Osteoblast (primary cell): ENCODE measurements around the gene RNF144A. TPM values are rescaled to one million over a fixed set of nuclear protein-coding genes. Genes with fewer than 3 reads are reported as not detected.

Source experiments
- DNase-seq: peaks from one replicate; pipeline ENCODE4 v3.0.0; 2011; ENCODE audit warnings: low spot score, mixed read lengths; ENCODE audit not compliant: insufficient read length; ENCODE audit errors: missing footprints
- H2AFZ ChIP-seq: 2 replicates; pipeline ENCODE4 v1.6.0; 2011; ENCODE audit warnings: mild to moderate bottlenecking, low read length
- H3K27ac ChIP-seq: 2 replicates; pipeline ENCODE4 v1.5.1; 2011; ENCODE audit warnings: mild to moderate bottlenecking, low read depth, low read length, moderate library complexity
- H3K27me3 ChIP-seq: 2 replicates; pipeline ENCODE4 v1.6.0; 2012; ENCODE audit warnings: mild to moderate bottlenecking, control low read depth, inconsistent platforms, low read length, moderate library complexity; ENCODE audit not compliant: insufficient read depth
- H3K36me3 ChIP-seq: 2 replicates; pipeline ENCODE4 v1.5.1; 2011; ENCODE audit warnings: mild to moderate bottlenecking, low read length, control low read depth, moderate library complexity; ENCODE audit not compliant: insufficient read depth
- H3K4me1 ChIP-seq: 2 replicates; pipeline ENCODE4 v1.5.1; 2011; ENCODE audit warnings: mild to moderate bottlenecking, low read length, control low read depth, moderate library complexity; ENCODE audit not compliant: insufficient read depth
- H3K4me2 ChIP-seq: 2 replicates; pipeline ENCODE4 v1.6.0; 2011; ENCODE audit warnings: mild to moderate bottlenecking, low read length; ENCODE audit not compliant: insufficient read depth
- H3K4me3 ChIP-seq: fragments of 200-600 bp; sonication (generic); 3 replicates; pipeline ENCODE4 v1.5.1; 2012; ENCODE audit warnings: mild to moderate bottlenecking, low read length, inconsistent platforms; ENCODE audit not compliant: insufficient read depth
- H3K79me2 ChIP-seq: 2 replicates; pipeline ENCODE4 v1.6.0; 2012; ENCODE audit warnings: mild to moderate bottlenecking, low read length, control low read depth, inconsistent platforms; ENCODE audit not compliant: insufficient read depth
- H3K9me3 ChIP-seq: 2 replicates; pipeline ENCODE4 v1.5.1; 2011; ENCODE audit warnings: low read depth, low read length, control low read depth
- H4K20me1 ChIP-seq: 2 replicates; pipeline ENCODE4 v1.6.0; 2012; ENCODE audit warnings: mild to moderate bottlenecking, low read length, control low read depth; ENCODE audit not compliant: insufficient read depth
- total RNA-seq: library from RNA; depleted of rRNA; stranded (reverse); fragments of >200 nt; gene quantifications from 2 replicates; pipeline ENCODE4 v1.2.3, GENCODE V29; 2012
- TF ChIP-seq, protein P1 (sequence below): IDR thresholded peaks from 2 replicates; pipeline ENCODE4 v1.5.1; 2011; ENCODE audit warnings: mild to moderate bottlenecking, low read depth, low read length, moderate library complexity; ENCODE audit errors: extremely low read depth

The RNF144A gene
- total RNA-seq, 1 donor: 15.9 TPM

DNA sequence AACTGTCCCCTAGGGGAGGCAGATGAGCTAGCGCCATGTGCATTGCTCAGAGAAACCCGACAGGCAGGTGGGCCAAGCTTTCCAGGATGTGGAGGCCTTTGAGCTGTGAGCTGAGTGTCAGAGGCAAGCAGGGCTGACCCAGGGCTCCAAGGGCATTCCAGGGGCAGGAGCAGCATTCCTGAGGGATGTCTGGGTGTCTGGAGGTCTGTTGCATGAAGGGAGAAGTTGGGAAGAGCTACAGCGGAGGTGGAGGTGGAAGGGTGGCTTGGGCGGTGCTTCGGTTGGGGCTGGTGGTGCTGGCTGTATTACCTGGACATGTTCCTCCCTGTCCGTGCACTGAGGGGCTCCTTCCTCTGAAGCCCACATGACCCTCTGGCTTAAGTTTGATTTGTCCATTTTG, 102.8 kb downstream of the RNF144A start:
- no peaks in the 10 kb centered on the region for H4K20me1 ChIP-seq
- no peaks in the 10 kb centered on the region for H3K27me3 ChIP-seq
- no peak overlapping the region for H3K27ac ChIP-seq
- no peaks in the 10 kb centered on the region for H3K4me1 ChIP-seq
- no peaks in the 10 kb centered on the region for H3K79me2 ChIP-seq
- no peaks in the 10 kb centered on the region for H3K36me3 ChIP-seq
- TF ChIP-seq, protein P1, sequence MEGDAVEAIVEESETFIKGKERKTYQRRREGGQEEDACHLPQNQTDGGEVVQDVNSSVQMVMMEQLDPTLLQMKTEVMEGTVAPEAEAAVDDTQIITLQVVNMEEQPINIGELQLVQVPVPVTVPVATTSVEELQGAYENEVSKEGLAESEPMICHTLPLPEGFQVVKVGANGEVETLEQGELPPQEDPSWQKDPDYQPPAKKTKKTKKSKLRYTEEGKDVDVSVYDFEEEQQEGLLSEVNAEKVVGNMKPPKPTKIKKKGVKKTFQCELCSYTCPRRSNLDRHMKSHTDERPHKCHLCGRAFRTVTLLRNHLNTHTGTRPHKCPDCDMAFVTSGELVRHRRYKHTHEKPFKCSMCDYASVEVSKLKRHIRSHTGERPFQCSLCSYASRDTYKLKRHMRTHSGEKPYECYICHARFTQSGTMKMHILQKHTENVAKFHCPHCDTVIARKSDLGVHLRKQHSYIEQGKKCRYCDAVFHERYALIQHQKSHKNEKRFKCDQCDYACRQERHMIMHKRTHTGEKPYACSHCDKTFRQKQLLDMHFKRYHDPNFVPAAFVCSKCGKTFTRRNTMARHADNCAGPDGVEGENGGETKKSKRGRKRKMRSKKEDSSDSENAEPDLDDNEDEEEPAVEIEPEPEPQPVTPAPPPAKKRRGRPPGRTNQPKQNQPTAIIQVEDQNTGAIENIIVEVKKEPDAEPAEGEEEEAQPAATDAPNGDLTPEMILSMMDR: no peak
- no peak overlapping the region for H3K4me2 ChIP-seq
- no peaks in the 10 kb centered on the region for H3K9me3 ChIP-seq
- H3K4me3 ChIP-seq: no peak overlapping the region
- no peak for DNase-seq
- no peak overlapping the region for H2AFZ ChIP-seq

DNA sequence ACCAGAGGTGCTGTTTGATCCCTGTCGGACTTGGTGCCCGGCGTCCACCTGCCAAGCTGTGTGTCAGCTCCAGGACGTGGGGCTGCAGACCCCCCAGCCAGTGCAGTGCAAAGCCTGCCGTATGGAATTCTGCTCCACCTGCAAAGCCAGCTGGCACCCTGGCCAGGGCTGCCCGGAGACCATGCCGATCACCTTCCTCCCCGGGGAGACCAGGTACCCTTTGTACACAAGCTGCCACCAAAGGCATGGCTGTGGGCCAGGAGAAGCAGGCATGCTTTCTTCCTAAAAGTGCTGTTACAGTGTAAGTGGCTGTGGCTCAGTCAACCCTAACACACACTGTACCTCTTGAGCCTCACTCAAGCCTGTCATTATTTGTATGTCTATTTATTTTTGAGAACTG, 103.3 kb downstream of the RNF144A start:
- TF ChIP-seq, protein P1: no peak
- Histone ChIP-seq H3K79me2 (no peaks in the 10 kb centered on the region), H2AFZ (no peak overlapping the region), H4K20me1 (no peaks in the 10 kb centered on the region), H3K27ac (no peak overlapping the region), H3K36me3 (no peaks in the 10 kb centered on the region), H3K4me1 (no peaks in the 10 kb centered on the region), H3K4me3 (no peak overlapping the region), H3K27me3 (no peaks in the 10 kb centered on the region), H3K9me3 (no peaks in the 10 kb centered on the region), H3K4me2 (no peak overlapping the region)
- DNase-seq: no peak

DNA sequence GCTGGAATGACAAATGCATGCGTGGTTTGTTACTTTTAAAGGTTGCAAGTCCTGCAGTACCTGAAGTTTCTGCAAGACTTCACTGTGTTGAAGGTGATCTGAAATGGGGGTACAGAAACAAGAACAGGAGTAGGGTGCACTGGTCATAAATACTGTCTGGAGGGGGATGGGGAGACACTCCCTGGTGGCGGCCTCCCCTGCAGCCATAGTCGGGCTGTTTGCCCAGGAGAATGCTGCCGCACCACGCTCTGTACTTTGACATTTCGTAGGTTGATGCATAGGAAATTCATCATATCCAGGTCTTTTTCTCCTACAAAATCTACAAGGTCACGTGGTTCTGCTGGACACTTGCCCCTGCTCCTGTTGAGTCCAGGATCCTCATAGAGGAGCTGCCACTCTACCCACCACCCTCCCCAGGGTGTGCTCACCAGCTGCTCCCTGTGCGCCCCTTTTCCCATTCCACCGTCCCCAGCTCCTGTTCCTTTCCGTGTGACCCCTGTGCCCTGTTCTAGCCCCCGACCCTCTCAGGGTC, 103.8 kb downstream of the RNF144A start:
- H3K36me3 ChIP-seq: no peaks in the 10 kb centered on the region
- H4K20me1 ChIP-seq: no peaks in the 10 kb centered on the region
- H3K4me3 ChIP-seq: no peak overlapping the region
- no peaks in the 10 kb centered on the region for H3K9me3 ChIP-seq
- H3K79me2 ChIP-seq: no peaks in the 10 kb centered on the region
- no peaks in the 10 kb centered on the region for H3K27me3 ChIP-seq
- TF ChIP-seq, protein P1: no peak
- H3K4me1 ChIP-seq: no peaks in the 10 kb centered on the region
- no peak for DNase-seq
- no peak overlapping the region for H2AFZ ChIP-seq
- H3K4me2 ChIP-seq: no peak overlapping the region
- no peak overlapping the region for H3K27ac ChIP-seq

DNA sequence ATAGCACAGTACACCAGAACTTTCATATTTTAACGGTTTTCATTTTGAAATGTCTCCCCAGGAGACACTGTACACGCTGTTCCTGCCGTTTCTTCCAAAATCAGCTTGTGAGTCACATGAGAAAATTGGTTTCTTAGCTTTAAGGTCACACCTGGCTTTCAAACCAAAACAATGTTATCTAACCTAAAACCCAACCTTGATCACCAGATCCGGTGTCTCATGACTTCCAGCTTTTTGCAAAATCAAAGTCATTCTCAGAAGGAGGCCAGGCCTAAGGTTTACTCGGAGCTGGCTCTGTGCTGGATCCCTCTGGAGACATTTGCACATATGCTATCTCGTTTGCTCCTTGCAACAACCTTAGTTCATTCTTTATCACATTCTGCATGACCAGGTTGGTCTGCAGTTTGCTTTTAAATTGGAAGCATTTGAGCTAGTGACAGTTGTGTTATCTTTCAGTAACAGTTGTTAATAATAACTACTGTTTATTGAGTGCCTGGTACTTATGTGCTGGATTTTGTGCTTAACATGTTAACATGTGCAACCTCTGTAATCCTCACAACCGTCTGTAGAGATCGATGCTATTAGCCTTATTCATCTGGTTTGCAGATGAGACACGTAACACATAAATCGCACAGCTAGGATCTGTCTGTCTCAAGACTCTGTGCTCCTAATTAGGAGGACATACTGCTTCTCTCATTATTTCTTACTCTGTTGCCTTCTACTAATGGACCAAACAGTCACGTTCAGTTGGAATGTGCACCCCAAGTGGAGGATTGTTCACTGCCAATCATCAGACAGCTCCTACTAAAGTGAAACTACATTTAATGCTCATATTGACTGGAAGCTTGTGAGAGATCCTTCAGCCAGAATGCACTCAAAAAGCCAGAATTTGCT, 105.5 kb downstream of the RNF144A start:
- Histone ChIP-seq H4K20me1 (no peaks in the 10 kb centered on the region), H3K27ac (no peak overlapping the region)
- TF ChIP-seq, protein P1: no peak

More for the DNA sequence above, 105.5 kb downstream of the RNF144A start:
- no peaks in the 10 kb centered on the region for H3K9me3 ChIP-seq
- no peaks in the 10 kb centered on the region for H3K79me2 ChIP-seq
- no peak overlapping the region for H3K4me2 ChIP-seq
- no peak for DNase-seq
- no peaks in the 10 kb centered on the region for H3K36me3 ChIP-seq
- no peaks in the 10 kb centered on the region for H3K4me1 ChIP-seq
- no peak overlapping the region for H2AFZ ChIP-seq
- no peaks in the 10 kb centered on the region for H3K27me3 ChIP-seq
- H3K4me3 ChIP-seq: no peak overlapping the region
